Hepatocyte (in vitro differentiated cells): ENCODE results near the gene LRRK2.

Experiments
- EZH2 ChIP-seq: fragments of 200-600 bp; sonication (generic); IDR thresholded peaks from 2 replicates; pipeline ENCODE4 v1.6.1; 2016; ENCODE audit warnings: antibody characterized with exemption, mild to moderate bottlenecking, borderline replicate concordance
- EZH2phosphoT487 ChIP-seq: fragments of 200-600 bp; sonication (generic); IDR thresholded peaks from one replicate; pipeline ENCODE4 v1.6.1; 2018; ENCODE audit warnings: antibody characterized with exemption, mild to moderate bottlenecking, low read depth, moderate library complexity; ENCODE audit not compliant: unreplicated experiment, severe bottlenecking
- TF ChIP-seq, protein P1 (sequence below): fragments of 200-600 bp; sonication (generic); IDR thresholded peaks from 2 replicates; pipeline ENCODE4 v1.5.1; 2016; ENCODE audit warnings: antibody characterized with exemption, mild to moderate bottlenecking; ENCODE audit not compliant: poor library complexity

DNA sequence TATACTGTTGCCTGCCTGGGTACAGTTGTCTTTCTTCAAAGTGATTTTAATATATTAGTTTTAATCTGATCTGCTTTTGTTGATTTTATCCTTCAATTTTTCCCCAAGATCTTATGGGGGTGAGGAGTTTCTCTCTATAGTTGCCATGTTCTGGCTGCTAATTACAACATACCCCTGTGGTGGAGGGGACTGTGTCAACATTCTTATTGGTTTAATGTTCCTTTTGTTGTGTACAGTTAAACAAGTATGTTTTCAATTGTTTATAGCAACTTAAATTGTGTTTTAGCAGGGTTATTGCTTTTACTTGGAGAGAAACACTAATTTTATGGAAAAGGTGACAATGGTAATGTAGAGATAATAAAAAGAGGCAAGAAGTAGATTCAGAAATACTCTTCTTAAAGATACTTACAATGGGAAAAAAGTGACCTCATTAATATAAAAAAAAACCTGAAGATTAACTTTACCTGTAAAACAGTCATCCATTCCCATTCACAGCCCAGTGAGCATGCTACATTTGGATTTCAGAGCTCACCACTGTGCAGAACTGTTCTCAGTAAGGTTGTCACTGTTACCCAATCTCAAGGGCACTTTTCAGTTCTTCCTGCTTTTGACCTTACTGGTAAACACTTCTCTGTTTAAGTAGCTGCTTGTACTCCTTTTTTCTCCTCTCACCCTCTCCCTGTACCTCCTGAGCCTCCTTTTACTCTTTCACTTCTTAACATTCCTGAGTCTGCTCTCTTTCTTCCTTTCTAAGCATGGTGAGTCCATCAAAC lies 8.1 kb upstream of the LRRK2 start:
- TF ChIP-seq EZH2: no peak
- TF ChIP-seq, protein P1, sequence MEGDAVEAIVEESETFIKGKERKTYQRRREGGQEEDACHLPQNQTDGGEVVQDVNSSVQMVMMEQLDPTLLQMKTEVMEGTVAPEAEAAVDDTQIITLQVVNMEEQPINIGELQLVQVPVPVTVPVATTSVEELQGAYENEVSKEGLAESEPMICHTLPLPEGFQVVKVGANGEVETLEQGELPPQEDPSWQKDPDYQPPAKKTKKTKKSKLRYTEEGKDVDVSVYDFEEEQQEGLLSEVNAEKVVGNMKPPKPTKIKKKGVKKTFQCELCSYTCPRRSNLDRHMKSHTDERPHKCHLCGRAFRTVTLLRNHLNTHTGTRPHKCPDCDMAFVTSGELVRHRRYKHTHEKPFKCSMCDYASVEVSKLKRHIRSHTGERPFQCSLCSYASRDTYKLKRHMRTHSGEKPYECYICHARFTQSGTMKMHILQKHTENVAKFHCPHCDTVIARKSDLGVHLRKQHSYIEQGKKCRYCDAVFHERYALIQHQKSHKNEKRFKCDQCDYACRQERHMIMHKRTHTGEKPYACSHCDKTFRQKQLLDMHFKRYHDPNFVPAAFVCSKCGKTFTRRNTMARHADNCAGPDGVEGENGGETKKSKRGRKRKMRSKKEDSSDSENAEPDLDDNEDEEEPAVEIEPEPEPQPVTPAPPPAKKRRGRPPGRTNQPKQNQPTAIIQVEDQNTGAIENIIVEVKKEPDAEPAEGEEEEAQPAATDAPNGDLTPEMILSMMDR: no peak
- no peak for TF ChIP-seq EZH2phosphoT487
